A673 (cell line): ENCODE measurements around the gene ANP32B.

ENCODE experiments used
- EZH2 ChIP-seq: fragments of 200-600 bp; sonication (generic); IDR thresholded peaks from 2 replicates; pipeline ENCODE4 v1.6.1; 2017; ENCODE audit warnings: borderline replicate concordance, low read depth, mild to moderate bottlenecking, mixed read lengths, antibody characterized with exemption, low read length; ENCODE audit not compliant: poor library complexity, severe bottlenecking
- TF ChIP-seq, protein P1 (sequence below): fragments of 300-800, 200-600 bp; sonication (generic); conservative IDR thresholded peaks from 2 replicates; pipeline ENCODE4 v1.5.1; 2017; ENCODE audit warnings: low read depth, mild to moderate bottlenecking, antibody characterized with exemption, low read length, moderate library complexity, mixed read lengths

DNA sequence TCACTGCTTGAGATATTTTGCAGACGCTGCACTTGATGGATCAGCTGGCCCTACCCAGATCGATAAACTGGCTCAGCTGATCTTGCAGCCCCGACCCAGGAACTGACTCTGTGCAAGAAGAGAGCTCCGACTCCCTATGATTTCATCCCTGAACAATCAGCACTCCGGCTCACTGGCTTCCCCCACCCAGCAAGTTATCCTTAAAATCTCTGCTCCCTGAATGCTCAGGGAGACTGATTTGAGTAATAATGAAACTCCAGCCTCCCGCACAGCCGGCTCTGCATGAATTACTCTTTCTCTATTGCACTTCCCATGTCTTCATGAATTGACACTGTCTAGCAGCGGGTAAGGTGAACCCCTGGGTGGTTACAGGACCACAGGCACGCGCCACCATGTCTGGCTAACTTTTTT lies 56.5 kb downstream of the ANP32B start:
- TF ChIP-seq, protein P1, sequence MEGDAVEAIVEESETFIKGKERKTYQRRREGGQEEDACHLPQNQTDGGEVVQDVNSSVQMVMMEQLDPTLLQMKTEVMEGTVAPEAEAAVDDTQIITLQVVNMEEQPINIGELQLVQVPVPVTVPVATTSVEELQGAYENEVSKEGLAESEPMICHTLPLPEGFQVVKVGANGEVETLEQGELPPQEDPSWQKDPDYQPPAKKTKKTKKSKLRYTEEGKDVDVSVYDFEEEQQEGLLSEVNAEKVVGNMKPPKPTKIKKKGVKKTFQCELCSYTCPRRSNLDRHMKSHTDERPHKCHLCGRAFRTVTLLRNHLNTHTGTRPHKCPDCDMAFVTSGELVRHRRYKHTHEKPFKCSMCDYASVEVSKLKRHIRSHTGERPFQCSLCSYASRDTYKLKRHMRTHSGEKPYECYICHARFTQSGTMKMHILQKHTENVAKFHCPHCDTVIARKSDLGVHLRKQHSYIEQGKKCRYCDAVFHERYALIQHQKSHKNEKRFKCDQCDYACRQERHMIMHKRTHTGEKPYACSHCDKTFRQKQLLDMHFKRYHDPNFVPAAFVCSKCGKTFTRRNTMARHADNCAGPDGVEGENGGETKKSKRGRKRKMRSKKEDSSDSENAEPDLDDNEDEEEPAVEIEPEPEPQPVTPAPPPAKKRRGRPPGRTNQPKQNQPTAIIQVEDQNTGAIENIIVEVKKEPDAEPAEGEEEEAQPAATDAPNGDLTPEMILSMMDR: no peak
- TF ChIP-seq EZH2: no peak
